Fibroblast of gingiva (primary cell): Measurements from ENCODE around the gene DNAJC5G.
A peak's percentile ranks its signal among the peaks of the same experiment; 100 is the strongest.

Experiments
- DNase-seq: peaks from one replicate; pipeline ENCODE4 v3.0.0-alpha.2; 2011; ENCODE audit warnings: low read depth

DNAJC5G gene, protein sequence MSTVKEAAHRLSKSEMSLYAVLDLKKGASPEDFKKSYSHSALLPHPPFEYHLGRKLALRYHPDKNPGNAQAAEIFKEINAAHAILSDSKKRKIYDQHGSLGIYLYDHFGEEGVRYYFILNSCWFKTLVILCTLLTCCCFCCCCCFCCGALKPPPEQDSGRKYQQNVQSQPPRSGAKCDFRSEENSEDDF

DNA sequence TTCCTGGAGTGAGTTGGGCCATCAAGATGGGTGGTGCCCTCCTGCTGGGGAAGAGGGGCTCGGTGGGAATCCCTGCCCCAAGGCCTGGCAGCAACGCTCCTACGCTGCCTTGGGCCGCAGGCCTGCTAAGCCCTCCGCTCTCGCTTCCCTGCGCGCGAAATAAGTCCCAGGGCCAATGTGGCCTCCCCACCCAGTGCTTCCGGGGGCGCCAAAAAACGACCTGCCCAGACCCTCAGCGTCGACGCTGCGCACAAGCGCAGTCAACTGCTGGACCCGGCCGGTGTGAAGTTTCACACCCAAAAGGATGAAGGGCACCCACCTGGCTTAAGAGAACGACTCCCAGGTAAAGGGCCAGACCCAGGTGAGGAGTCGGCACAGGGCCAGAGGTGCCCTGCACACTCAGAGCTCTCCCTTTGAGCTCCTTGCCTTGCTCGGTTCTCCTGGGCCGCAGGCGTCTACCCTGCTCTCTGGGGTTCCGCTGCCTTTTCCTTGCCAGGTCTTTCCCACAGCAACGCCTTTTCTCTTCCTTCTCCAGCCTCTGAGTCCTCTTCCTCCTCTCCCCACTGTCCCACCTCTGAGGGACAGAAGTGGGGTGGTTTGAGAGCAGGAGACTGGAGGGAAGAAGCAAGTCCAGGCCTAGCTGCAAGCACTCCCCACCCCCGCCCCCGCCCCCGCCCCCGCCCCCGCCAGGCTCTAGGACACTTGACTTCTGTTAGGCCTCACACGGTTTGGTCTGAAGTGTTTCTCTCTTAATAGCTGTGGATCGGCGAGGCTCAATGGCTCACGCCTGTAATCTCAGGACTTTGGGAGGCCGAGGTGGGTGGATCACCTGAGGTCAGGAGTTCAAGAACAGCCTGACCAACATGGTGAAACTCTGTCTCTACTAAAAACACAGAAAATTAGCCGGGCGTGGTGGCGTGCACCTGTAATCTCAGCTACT, at the start of gene DNAJC5G:
TSS of gene DNAJC5G (plus strand) at position 223 of the 940 bp plus-strand sequence. CDS start 1,296 bp downstream, outside the sequence.
- no peak for DNase-seq

DNA sequence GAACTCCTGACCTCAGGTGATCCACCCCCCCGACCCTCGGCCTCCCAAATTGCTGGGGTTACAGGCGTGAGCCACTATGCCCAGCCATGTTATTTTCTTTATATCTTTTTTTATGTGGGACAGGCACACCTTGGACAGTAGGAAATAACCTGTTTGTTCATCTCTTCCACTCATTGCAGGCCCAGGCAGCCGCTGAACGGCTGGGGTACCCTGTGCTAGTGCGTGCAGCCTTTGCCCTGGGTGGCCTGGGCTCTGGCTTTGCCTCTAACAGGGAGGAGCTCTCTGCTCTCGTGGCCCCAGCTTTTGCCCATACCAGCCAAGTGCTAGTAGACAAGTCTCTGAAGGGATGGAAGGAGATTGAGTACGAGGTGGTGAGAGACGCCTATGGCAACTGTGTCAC, 49.7 kb upstream of the DNAJC5G start:
- no peak for DNase-seq

DNA sequence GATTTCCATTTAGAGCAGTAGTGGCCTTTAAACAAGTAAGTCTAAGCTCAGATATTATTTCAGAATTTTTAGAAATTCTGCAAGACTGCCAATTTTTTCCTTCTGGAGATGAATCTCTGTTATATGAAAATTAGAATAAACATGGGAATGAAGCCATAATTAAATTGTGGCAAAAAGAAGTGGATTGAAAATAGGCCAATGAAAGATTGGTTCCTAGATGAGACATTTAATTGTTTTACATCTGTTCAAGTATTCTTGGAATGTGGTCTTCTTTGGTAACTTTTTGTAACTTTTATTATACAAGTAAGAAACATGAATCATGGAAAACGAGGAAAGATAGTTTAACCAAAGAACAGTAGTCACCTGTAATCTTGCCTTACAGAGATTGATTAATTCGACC, 47.7 kb upstream of the DNAJC5G start:
- DNase-seq: no peak

DNA sequence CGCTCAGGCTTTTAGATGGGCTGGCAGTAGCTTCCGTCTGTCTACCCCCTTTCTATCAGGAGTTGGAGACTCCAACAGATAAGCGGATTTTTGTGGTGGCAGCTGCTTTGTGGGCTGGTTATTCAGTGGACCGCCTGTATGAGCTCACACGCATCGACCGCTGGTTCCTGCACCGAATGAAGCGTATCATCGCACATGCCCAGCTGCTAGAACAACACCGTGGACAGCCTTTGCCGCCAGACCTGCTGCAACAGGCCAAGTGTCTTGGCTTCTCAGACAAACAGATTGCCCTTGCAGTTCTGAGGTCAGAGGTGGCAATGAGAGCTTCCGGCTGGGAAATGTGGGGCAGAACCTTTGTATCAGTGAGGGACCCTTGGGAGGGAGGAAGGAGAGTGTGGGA, 43.3 kb upstream of the DNAJC5G start:
- no peak for DNase-seq

GRCh38 chr2:27233341-27233740, 41.9 kb upstream of the DNAJC5G start:
- no peak for DNase-seq

GRCh38 chr2:27236136-27236535, 39.1 kb upstream of the DNAJC5G start:
- no peak for DNase-seq

- no peak for DNase-seq
These were observed 38.6 kb upstream of the DNAJC5G start for GRCh38 chr2:27236626-27237025.

- DNase-seq: no peak
These were observed 37.8 kb upstream of the DNAJC5G start for GRCh38 chr2:27237341-27237945.

DNA sequence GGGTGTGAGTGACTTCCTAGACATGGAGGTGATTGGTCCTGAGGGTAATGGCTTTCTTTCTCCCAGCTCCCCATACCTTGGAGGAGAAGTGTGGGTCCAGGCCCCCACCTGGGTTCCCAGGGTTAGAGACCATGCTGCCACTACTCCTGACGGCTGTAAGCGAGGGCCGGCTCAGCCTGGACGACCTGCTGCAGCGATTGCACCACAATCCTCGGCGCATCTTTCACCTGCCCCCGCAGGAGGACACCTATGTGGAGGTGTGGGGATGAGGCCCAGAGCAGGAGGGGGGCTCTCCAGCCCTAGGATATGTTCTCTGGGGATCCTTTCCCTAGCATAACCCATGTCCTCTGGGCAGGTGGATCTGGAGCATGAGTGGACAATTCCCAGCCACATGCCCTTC, 36.3 kb upstream of the DNAJC5G start:
- no peak for DNase-seq

- DNase-seq: no peak
These were observed 34.8 kb upstream of the DNAJC5G start for GRCh38 chr2:27240406-27240805.

GRCh38 chr2:27241761-27242613, 33.2 kb upstream of the DNAJC5G start:
- DNase-seq: no peak

- DNase-seq: no peak
These were observed 32.6 kb upstream of the DNAJC5G start for GRCh38 chr2:27242614-27242951.

DNA sequence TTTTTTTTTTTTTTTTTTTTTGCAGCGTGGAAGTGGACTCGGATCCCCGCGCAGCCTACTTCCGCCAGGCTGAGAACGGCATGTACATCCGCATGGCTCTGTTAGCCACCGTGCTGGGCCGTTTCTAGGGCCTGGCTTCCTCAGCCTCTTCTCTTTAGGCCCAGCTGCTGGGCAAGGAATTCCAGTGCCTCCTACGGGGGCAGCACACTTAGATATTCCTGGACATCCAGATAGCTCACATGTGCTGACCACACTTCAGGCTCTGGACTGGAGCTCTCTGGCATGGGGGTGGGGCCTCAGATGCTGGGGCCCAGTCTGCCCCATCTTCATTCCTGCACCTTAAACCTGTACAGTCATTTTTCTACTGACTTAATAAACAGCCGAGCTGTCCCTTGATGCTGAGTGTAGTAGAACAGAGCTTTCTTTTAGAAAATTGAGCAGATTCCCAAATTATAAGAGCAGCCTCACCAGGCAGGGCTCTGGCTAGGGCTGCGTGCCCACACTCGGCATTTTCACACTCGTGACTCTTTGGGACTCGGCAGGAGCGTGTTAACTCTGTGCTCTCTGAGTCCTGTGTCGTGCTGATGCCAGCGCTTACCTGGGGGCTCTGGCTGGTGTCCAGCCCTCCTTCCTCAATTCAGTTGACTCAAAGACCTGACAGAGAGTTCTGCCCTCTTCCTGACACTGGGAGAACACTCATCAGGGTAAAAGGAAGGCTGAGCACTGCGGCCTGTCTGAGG, 31.7 kb upstream of the DNAJC5G start:
- no peak for DNase-seq

GRCh38 chr2:27245116-27245515, 30.1 kb upstream of the DNAJC5G start:
- no peak for DNase-seq

DNA sequence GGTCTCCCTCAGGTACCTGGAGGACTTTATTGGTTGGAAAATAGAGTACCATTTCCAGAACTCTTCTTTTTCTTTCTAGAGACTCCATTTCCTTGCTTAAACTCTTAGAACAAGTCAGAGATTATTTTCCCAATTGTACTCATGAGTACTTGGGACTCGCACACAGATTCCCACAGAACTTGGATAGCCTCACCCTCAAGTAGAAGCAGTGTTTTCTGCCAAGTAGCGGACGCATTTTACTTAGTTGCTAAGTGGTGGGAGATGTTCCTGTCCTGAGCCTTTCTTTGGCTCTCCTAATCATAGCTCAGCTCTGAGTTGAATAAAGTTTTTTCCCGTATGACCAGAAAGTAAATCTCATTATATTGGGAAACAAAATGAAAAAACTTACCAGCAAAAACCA, 29.6 kb upstream of the DNAJC5G start:
- no peak for DNase-seq

- no peak for DNase-seq
These were observed 27.3 kb upstream of the DNAJC5G start for GRCh38 chr2:27247893-27248292.

DNA sequence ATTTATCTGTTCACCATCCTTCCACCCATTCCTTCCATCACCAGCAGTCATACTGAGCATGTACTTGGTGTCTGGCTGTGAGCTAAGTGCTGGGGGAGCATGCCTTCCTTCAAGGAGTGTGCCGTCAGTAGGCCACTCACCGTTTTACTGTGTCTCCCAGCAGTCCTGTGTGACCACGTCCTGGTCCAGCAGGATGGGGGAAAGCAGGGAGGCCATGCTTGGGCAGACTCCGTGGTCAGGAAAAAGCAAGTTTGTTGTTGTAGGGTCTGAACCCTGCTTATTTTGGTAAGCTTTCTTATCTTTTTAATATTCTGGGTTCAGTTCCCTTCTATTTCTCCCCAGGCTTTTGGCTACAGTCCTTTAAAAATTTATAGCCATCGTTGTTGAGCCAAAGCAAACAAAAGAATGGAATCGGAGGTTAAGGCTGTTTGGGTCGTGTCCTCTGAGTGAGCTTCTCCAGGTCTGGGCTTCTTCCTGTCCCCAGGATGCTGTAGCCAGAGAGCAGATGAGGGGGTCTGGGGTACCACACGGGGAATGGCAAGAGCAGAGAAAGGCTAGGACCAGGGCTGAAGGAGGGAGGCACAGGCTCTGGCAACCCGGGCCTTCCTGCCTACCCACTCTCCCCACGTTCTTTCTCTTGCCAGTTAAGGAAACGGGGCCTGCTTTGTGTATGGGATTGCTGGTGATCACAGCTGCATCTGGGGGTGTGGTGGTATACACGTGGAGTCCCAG, 25.9 kb upstream of the DNAJC5G start:
- no peak for DNase-seq

DNA sequence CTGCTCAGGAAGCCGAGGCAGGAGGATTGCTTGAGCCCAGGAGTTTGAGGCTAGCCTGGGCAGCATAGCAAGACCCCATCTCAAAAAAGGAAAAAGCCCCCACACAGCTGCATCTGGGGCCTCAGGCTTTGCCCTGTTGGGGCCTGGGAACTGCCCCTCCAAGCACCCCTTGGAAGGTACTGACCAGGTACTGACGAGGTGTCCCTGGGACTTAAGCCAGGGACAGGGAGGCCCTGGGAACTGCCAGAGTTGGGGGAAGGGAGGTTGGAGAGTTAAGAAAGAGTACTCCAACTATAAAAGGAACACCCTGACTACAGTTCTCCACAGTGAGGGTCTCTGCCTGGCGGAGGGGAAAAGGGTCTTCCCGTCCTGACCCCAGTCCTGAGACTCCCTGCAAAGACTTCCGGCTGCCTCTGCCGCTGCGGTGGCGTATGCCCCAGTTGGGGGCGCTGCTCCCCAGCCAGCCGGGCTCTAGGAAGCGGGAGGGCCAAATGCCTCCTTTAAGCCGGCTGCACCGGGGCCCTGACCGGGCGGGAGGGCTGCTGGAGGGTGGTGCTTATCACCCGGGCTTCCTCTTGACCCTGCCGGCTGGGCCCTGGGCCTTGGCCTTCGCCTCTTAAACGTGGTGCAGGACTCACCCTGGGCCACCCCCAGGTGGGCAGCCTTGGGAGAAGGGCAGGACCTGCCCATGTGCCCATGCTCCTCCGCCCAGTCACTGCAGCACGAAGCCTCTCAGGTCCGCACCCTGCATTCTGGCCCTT, 25.2 kb upstream of the DNAJC5G start:
- DNase-seq: peak; percentile 22

DNA sequence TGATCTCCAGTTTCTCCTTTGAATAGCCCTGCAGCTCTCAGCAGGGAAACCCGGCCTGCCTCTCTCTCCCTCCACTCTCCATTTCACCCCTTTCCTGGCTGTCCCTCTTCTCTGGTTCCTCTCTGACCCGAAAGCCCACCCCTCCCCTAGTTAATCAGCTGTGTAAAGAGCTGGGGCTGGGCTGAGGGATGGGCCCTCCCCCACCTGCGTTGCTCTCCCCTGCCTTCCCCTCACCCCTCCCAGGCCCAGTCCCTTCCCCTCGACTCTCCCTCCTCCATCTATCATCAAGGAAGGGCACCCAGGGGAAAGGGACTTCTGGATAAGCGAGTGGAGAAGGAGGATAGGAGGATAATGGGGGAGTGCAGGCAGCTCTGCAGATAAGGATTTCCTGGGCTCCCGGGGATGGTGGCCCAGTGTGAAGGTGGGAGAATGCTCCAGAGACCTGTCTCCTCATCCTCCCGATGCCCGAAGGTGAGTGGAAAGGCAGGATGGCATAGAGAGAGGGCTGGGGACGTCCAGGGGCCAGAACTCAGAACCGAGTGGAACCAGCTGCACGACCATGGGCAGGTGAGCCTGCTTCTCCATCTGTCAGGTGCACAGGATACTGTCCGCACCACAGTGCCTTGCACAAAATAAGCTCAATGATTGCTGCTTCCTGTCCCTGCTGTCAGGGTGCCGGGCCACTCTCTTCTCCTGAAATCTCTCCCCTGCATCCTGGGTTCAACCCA, 24.4 kb upstream of the DNAJC5G start:
- no peak for DNase-seq
